SK-N-SH treated with all-trans-retinoic acid at 6 μM for 48 hours (cell line): Measurements from ENCODE around the gene GFPT2.

Source experiments
- ATAC-seq: fragments of 200-7000 bp; cut with Tn5 transposase; 3 replicates; pipeline ENCODE4 v1.9.1; 2020; ENCODE audit warnings: mild to moderate bottlenecking, moderate library complexity
- BACH2 ChIP-seq: fragments of 250-450 bp; sonication (Bioruptor Pico); IDR thresholded peaks from 2 replicates; pipeline ENCODE4 v1.9.0; 2021; ENCODE audit warnings: mild to moderate bottlenecking, borderline replicate concordance
- CREB5 ChIP-seq: fragments of 250-450 bp; sonication (Bioruptor Pico); IDR thresholded peaks from 2 replicates; pipeline ENCODE4 v1.5.1; 2020; ENCODE audit warnings: low read depth, mild to moderate bottlenecking, moderate library complexity
- CSDC2 ChIP-seq: fragments of 250-450 bp; sonication (Bioruptor Pico); IDR thresholded peaks from 2 replicates; pipeline ENCODE4 v1.5.0; 2020; ENCODE audit warnings: mild to moderate bottlenecking, moderate library complexity
- CSRNP3 ChIP-seq: fragments of 250-450 bp; sonication (Bioruptor Pico); IDR thresholded peaks from 2 replicates; pipeline ENCODE4 v1.5.1; 2021; ENCODE audit warnings: mild to moderate bottlenecking, moderate library complexity
- ESRRG ChIP-seq: fragments of 250-450 bp; sonication (Bioruptor Pico); IDR thresholded peaks from 2 replicates; pipeline ENCODE4 v1.6.1; 2021; ENCODE audit warnings: mild to moderate bottlenecking
- ISL1 ChIP-seq: fragments of 250-450 bp; sonication (Bioruptor Pico); IDR thresholded peaks from 2 replicates; pipeline ENCODE4 v2.1.2; 2022; ENCODE audit warnings: mild to moderate bottlenecking, moderate library complexity
- OSR1 ChIP-seq: fragments of 250-450 bp; sonication (Bioruptor Pico); IDR thresholded peaks from 2 replicates; pipeline ENCODE4 v1.8.0; 2022; ENCODE audit warnings: moderate library complexity, mild to moderate bottlenecking, inconsistent platforms
- PATZ1 ChIP-seq: fragments of 250-450 bp; sonication (Bioruptor Pico); IDR thresholded peaks from 2 replicates; pipeline ENCODE4 v1.8.0; 2020; ENCODE audit warnings: mild to moderate bottlenecking, moderate library complexity, borderline replicate concordance
- POU6F1 ChIP-seq: fragments of 250-450 bp; sonication (Bioruptor Pico); IDR thresholded peaks from 2 replicates; pipeline ENCODE4 v1.8.0; 2021; ENCODE audit warnings: low read depth, mild to moderate bottlenecking, moderate library complexity, borderline replicate concordance
- PPARA ChIP-seq: fragments of 250-450 bp; sonication (Bioruptor Pico); IDR thresholded peaks from 2 replicates; pipeline ENCODE4 v1.5.0; 2020; ENCODE audit warnings: mild to moderate bottlenecking, borderline replicate concordance
- RARB ChIP-seq: fragments of 250-450 bp; sonication (Bioruptor Pico); IDR thresholded peaks from 2 replicates; pipeline ENCODE4 v1.8.0; 2021; ENCODE audit warnings: mild to moderate bottlenecking, moderate library complexity
- SNAI2 ChIP-seq: fragments of 250-450 bp; sonication (Bioruptor Pico); IDR thresholded peaks from 2 replicates; pipeline ENCODE4 v1.5.0; 2020; ENCODE audit warnings: mild to moderate bottlenecking, moderate library complexity
- TCF4 ChIP-seq: fragments of 250-450 bp; sonication (Bioruptor Pico); IDR thresholded peaks from 2 replicates; pipeline ENCODE4 v1.8.0; 2021; ENCODE audit warnings: mild to moderate bottlenecking, moderate library complexity, borderline replicate concordance
- TSHZ2 ChIP-seq: fragments of 250-450 bp; sonication (Bioruptor Pico); IDR thresholded peaks from 2 replicates; pipeline ENCODE4 v1.5.0; 2020; ENCODE audit warnings: mild to moderate bottlenecking, moderate library complexity
- ZC3H10 ChIP-seq: fragments of 250-450 bp; sonication (Bioruptor Pico); IDR thresholded peaks from 2 replicates; pipeline ENCODE4 v1.5.1; 2021; ENCODE audit warnings: mild to moderate bottlenecking, moderate library complexity
- ZFP3 ChIP-seq: fragments of 250-450 bp; sonication (Bioruptor Pico); IDR thresholded peaks from 2 replicates; pipeline ENCODE4 v1.5.0; 2020; ENCODE audit warnings: mild to moderate bottlenecking, moderate library complexity
- ZFP30 ChIP-seq: fragments of 450-650 bp; formaldehyde crosslinking; IDR thresholded peaks from 2 replicates; pipeline ENCODE4 v1.5.0; 2022; ENCODE audit warnings: mild to moderate bottlenecking, moderate library complexity
- ZNF565 ChIP-seq: fragments of 450-650 bp; formaldehyde crosslinking; conservative IDR thresholded peaks from 2 replicates; pipeline ENCODE4 v1.5.0; 2020; ENCODE audit warnings: low read depth, mild to moderate bottlenecking, moderate library complexity
- ZNF70 ChIP-seq: fragments of 450-650 bp; formaldehyde crosslinking; IDR thresholded peaks from 2 replicates; pipeline ENCODE4 v1.5.0; 2020; ENCODE audit warnings: mild to moderate bottlenecking, moderate library complexity
- ZNF8 ChIP-seq: fragments of 450-650 bp; formaldehyde crosslinking; IDR thresholded peaks from 2 replicates; pipeline ENCODE4 v1.5.0; 2020; ENCODE audit warnings: mild to moderate bottlenecking, moderate library complexity

Gene GFPT2

GRCh38 chr5:180332861-180333260 is 20.3 kb downstream of the GFPT2 start (continued):
- no peak for TF ChIP-seq POU6F1

- no peak for TF ChIP-seq ZNF8
- no peak for TF ChIP-seq BACH2 (CRISPR knock-in tag)
- TF ChIP-seq ZNF565: no peak
- TF ChIP-seq SNAI2 (CRISPR knock-in tag): no peak
- TF ChIP-seq ZNF70 (CRISPR knock-in tag): no peak
- TF ChIP-seq ZFP3 (CRISPR knock-in tag): no peak
- TF ChIP-seq, all 23 proteins: peak for 0
- ATAC-seq: no peak
These were observed 21.1 kb downstream of the GFPT2 start for GRCh38 chr5:180332051-180332517.

GRCh38 chr5:180331647-180331950 is 21.5 kb downstream of the GFPT2 start:
- no peak for TF ChIP-seq ESRRG (CRISPR knock-in tag)
- TF ChIP-seq ZNF70 (CRISPR knock-in tag): no peak
- TF ChIP-seq ZNF8: no peak
- TF ChIP-seq SNAI2 (CRISPR knock-in tag): no peak
- no peak for TF ChIP-seq CREB5
- TF ChIP-seq CSRNP3 (CRISPR knock-in tag): no peak
- no peak for TF ChIP-seq ISL1 (CRISPR knock-in tag)
- TF ChIP-seq TCF4 (CRISPR knock-in tag): no peak
- no peak for TF ChIP-seq ZFP3 (CRISPR knock-in tag)
- TF ChIP-seq OSR1 (CRISPR knock-in tag): no peak
- TF ChIP-seq PPARA (CRISPR knock-in tag): no peak
- no peak for TF ChIP-seq TSHZ2 (CRISPR knock-in tag)
- TF ChIP-seq PATZ1 (CRISPR knock-in tag): no peak
- no peak for TF ChIP-seq ZC3H10 (CRISPR knock-in tag)
- no peak for TF ChIP-seq CSDC2 (CRISPR knock-in tag)
- TF ChIP-seq ZNF565: no peak
- TF ChIP-seq ZFP30 (CRISPR knock-in tag): no peak
- ATAC-seq: no peak

- peak; percentile 36 for ATAC-seq
- TF ChIP-seq RARB (CRISPR knock-in tag) (no peak), ISL1 (CRISPR knock-in tag) (peak; percentile 49)
- TF ChIP-seq, all 23 proteins: peak for 1
These were observed 22.1 kb downstream of the GFPT2 start for GRCh38 chr5:180330810-180331646.
